CD8-positive, alpha-beta memory T cell (primary cell): Measurements from ENCODE around the gene LRRC71. TPM values are rescaled to one million over a fixed set of nuclear protein-coding genes. Genes with fewer than 3 reads are reported as not detected.

Experiments used
- CTCF ChIA-PET: fragments of 350-600 bp; sonication (Branson Sonifier 250); formaldehyde crosslinking; loops from one replicate; lab custom pipeline; 2021; ENCODE audit warnings: antibody characterized with exemption; lab: Charles Lee
- POLR2A ChIA-PET: fragments of 350-600 bp; sonication (Branson Sonifier 250); formaldehyde crosslinking; loops from one replicate; lab custom pipeline; 2021; ENCODE audit warnings: antibody characterized with exemption; lab: Charles Lee
- DNase-seq, 5 donors: peaks; one replicate each; pipeline versions ENCODE4 v3.0.0 to v3.0.0-alpha.2; 2020 to 2022; ENCODE audit warnings: mixed read lengths in 1 of 5
- H3K27ac ChIP-seq: one replicate; pipeline ENCODE4 v1.7.0; 2013; ENCODE audit warnings: low read depth, mild to moderate bottlenecking, low read length, moderate library complexity
- H3K27me3 ChIP-seq: 2 replicates; pipeline ENCODE4 v1.7.0; 2013; ENCODE audit warnings: low read length, mild to moderate bottlenecking; ENCODE audit not compliant: insufficient read depth, poor library complexity, severe bottlenecking
- H3K36me3 ChIP-seq: 2 replicates; pipeline ENCODE4 v1.7.0; 2013; ENCODE audit warnings: mild to moderate bottlenecking, low read length, moderate library complexity; ENCODE audit not compliant: insufficient read depth
- H3K4me1 ChIP-seq: 2 replicates; pipeline ENCODE4 v1.7.0; 2013; ENCODE audit warnings: mild to moderate bottlenecking, low read length, moderate library complexity; ENCODE audit not compliant: insufficient read depth
- H3K4me3 ChIP-seq: 2 replicates; pipeline ENCODE4 v1.7.0; 2013; ENCODE audit warnings: mild to moderate bottlenecking, low read length
- H3K9me3 ChIP-seq: 2 replicates; pipeline ENCODE4 v1.7.0; 2013; ENCODE audit warnings: mild to moderate bottlenecking, low read length
- H3K27ac Mint-ChIP-seq, 8 donors: one replicate each; pipeline ENCODE4 v1.8.0; 2020 to 2021; ENCODE audit warnings: mixed read lengths in 8 of 8, mild to moderate bottlenecking in 6 of 8, inconsistent platforms in 3 of 8, moderate library complexity in 3 of 8
- H3K27me3 Mint-ChIP-seq, 2 donors: one replicate each; pipeline ENCODE4 v1.8.0; 2020 to 2021; ENCODE audit warnings: mixed read lengths in 2 of 2, mild to moderate bottlenecking in 1 of 2, moderate library complexity in 1 of 2
- H3K36me3 Mint-ChIP-seq, 3 donors: one replicate each; pipeline ENCODE4 v1.8.0; 2020 to 2021; ENCODE audit warnings: mixed read lengths in 3 of 3, inconsistent platforms in 1 of 3, mild to moderate bottlenecking in 1 of 3
- H3K4me1 Mint-ChIP-seq, 3 donors: one replicate each; pipeline ENCODE4 v1.8.0; 2020 to 2021; ENCODE audit warnings: mixed read lengths in 3 of 3, inconsistent platforms in 1 of 3, mild to moderate bottlenecking in 1 of 3
- H3K4me3 Mint-ChIP-seq, 7 donors: one replicate each; pipeline ENCODE4 v1.8.0; 2020 to 2021; ENCODE audit warnings: mixed read lengths in 7 of 7, mild to moderate bottlenecking in 6 of 7, moderate library complexity in 4 of 7, inconsistent platforms in 2 of 7
- H3K9me3 Mint-ChIP-seq, 5 donors: one replicate each; pipeline ENCODE4 v1.8.0; 2020 to 2022; ENCODE audit warnings: mixed read lengths in 5 of 5, mild to moderate bottlenecking in 3 of 5, moderate library complexity in 2 of 5, inconsistent platforms in 1 of 5
- polyA plus RNA-seq: library from polyadenylated mRNA; unstranded; fragments of 300-500 nt; fragmentation: Illumina TruSeq; gene quantifications from one replicate; pipeline ENCODE4 v1.2.3, GENCODE V29; 2021
- total RNA-seq, 2 experiments: library from RNA; stranded (reverse); gene quantifications; one replicate each; pipeline ENCODE4 v1.2.3, GENCODE V29; 2021

Gene LRRC71
- total and polyA plus RNA-seq, 3 experiments from 2014 or later, result not detected

GRCh38 chr1:156893048-156893953, 27.1 kb upstream of the LRRC71 start, which contains the start of gene PEAR1:
Gene PEAR1 (plus strand): TSS chr1:156893718. CDS start chr1:156903927, 10,209 bp downstream.
- no peaks in the 10 kb centered on the region for H3K9me3 Mint-ChIP-seq
- H3K4me1 Mint-ChIP-seq, result peaks cover 15 to 21% (median 16%) of the 10 kb centered on the region in 3 donors
- POLR2A ChIA-PET, result interaction anchor here (0.5 to 0.6 kb wide), 2 partner anchors 85 to 529 kb away, joined by 3 read pairs; no protein-coding TSS in a partner anchor

GRCh38 chr1:156894001-156894400, 26.4 kb upstream of the LRRC71 start:
- no peak for DNase-seq
- H3K4me3 ChIP-seq, result no peak overlapping the region
- H3K4me3 Mint-ChIP-seq, result peak overlapping the region in 3 of 7 donors; percentile 27 to 40 (median 39)
- no peaks in the 10 kb centered on the region for H3K9me3 Mint-ChIP-seq
- CTCF ChIA-PET, result interaction anchor here (1.2 to 1.6 kb wide), 2 partner anchors 34 to 48 kb away, joined by 3 to 4 read pairs; no protein-coding TSS in a partner anchor
- no peak overlapping the region for H3K27ac ChIP-seq
- peaks cover 55 to 72% of the 10 kb centered on the region in 2 donors for H3K27me3 Mint-ChIP-seq
- peaks cover 15 to 26% (median 16%) of the 10 kb centered on the region in 3 donors for H3K4me1 Mint-ChIP-seq
- H3K27me3 ChIP-seq, result peaks cover 3% of the 10 kb centered on the region
- no peaks in the 10 kb centered on the region for H3K9me3 ChIP-seq
- H3K27ac Mint-ChIP-seq, result no peak overlapping the region
- H3K36me3 Mint-ChIP-seq, result peaks cover 0 to 3% (median 2%) of the 10 kb centered on the region in 3 donors
- no peaks in the 10 kb centered on the region for H3K36me3 ChIP-seq
- H3K4me1 ChIP-seq, result peaks cover 21% of the 10 kb centered on the region
- POLR2A ChIA-PET, result no interaction called here

More at GRCh38 chr1:156893048-156893953, 27.1 kb upstream of the LRRC71 start, which contains the start of gene PEAR1:
- peaks cover 49 to 69% of the 10 kb centered on the region in 2 donors for H3K27me3 Mint-ChIP-seq
- CTCF ChIA-PET, result interaction anchor here (1.1 to 4.9 kb wide), 8 partner anchors 8 to 204 kb away, joined by 3 to 32 read pairs (median 3); partner anchors contain the start of gene NTRK1
- peak within 1 kb of the TSS in 1 of 8 donors; percentile 63 for H3K27ac Mint-ChIP-seq
- no peaks in the 10 kb centered on the region for H3K36me3 ChIP-seq
- peaks cover 3% of the 10 kb centered on the region for H3K27me3 ChIP-seq
- H3K4me3 Mint-ChIP-seq, result peak within 1 kb of the TSS; percentile 40 to 83 (median 72)
- no peaks in the 10 kb centered on the region for H3K9me3 ChIP-seq
- DNase-seq, result no peak
- H3K27ac ChIP-seq, result peak within 1 kb of the TSS; percentile 9
- peak within 1 kb of the TSS; percentile 20 for H3K4me3 ChIP-seq
- H3K4me1 ChIP-seq, result peaks cover 18% of the 10 kb centered on the region
- peaks cover 0 to 3% (median 3%) of the 10 kb centered on the region in 3 donors for H3K36me3 Mint-ChIP-seq

GRCh38 chr1:156894711-156895454, 25.5 kb upstream of the LRRC71 start:
- CTCF ChIA-PET, result interaction anchor here (1.0 to 1.6 kb wide), 4 partner anchors 33 to 205 kb away, joined by 3 to 4 read pairs (median 4); no protein-coding TSS in a partner anchor
- H3K4me1 ChIP-seq, result peaks cover 21% of the 10 kb centered on the region
- H3K36me3 Mint-ChIP-seq, result peaks cover 0 to 3% (median 2%) of the 10 kb centered on the region in 3 donors
- peaks cover 3% of the 10 kb centered on the region for H3K27me3 ChIP-seq
- no peak overlapping the region for H3K27ac Mint-ChIP-seq
- H3K9me3 Mint-ChIP-seq, result no peaks in the 10 kb centered on the region
- H3K4me3 Mint-ChIP-seq, result no peak overlapping the region
- POLR2A ChIA-PET, result no interaction called here
- DNase-seq, result peak in 1 of 5 donors; percentile 8
- H3K36me3 ChIP-seq, result no peaks in the 10 kb centered on the region
- peak overlapping the region; percentile 38 for H3K27ac ChIP-seq
- H3K4me1 Mint-ChIP-seq, result peaks cover 15 to 26% (median 16%) of the 10 kb centered on the region in 3 donors
- H3K27me3 Mint-ChIP-seq, result peaks cover 57 to 70% of the 10 kb centered on the region in 2 donors
- no peak overlapping the region for H3K4me3 ChIP-seq
- no peaks in the 10 kb centered on the region for H3K9me3 ChIP-seq

GRCh38 chr1:156895455-156895812, 25.0 kb upstream of the LRRC71 start:
- Histone ChIP-seq H3K36me3 (no peaks in the 10 kb centered on the region), H3K4me3 (no peak overlapping the region), H3K4me1 (peaks cover 21% of the 10 kb centered on the region), H3K27ac (peak overlapping the region; percentile 38), H3K27me3 (peaks cover 3% of the 10 kb centered on the region), H3K9me3 (no peaks in the 10 kb centered on the region)
- Mint-ChIP-seq H3K27me3 (peaks cover 53 to 70% of the 10 kb centered on the region in 2 donors), H3K4me3 (no peak overlapping the region), H3K9me3 (no peaks in the 10 kb centered on the region), H3K4me1 (peaks cover 12 to 26% (median 13%) of the 10 kb centered on the region in 3 donors), H3K36me3 (peaks cover 0 to 3% (median 2%) of the 10 kb centered on the region in 3 donors), H3K27ac (no peak overlapping the region)
- POLR2A ChIA-PET, result no interaction called here
- DNase-seq, result no peak
- CTCF ChIA-PET, result interaction anchor here (1.4 kb wide), 1 partner anchor 206 kb away, joined by 4 read pairs; no protein-coding TSS in a partner anchor

GRCh38 chr1:156895927-156896326, 24.5 kb upstream of the LRRC71 start:
- Mint-ChIP-seq H3K36me3 (peaks cover 0 to 3% (median 2%) of the 10 kb centered on the region in 3 donors), H3K4me1 (peaks cover 12 to 26% (median 13%) of the 10 kb centered on the region in 3 donors), H3K27ac (no peak overlapping the region), H3K9me3 (no peaks in the 10 kb centered on the region), H3K27me3 (peaks cover 53 to 71% of the 10 kb centered on the region in 2 donors), H3K4me3 (no peak overlapping the region)
- no peak overlapping the region for H3K4me3 ChIP-seq
- H3K36me3 ChIP-seq, result no peaks in the 10 kb centered on the region
- H3K4me1 ChIP-seq, result peaks cover 21% of the 10 kb centered on the region
- peaks cover 3% of the 10 kb centered on the region for H3K27me3 ChIP-seq
- ChIA-PET CTCF (interaction anchor here (1.4 kb wide), 1 partner anchor 206 kb away, joined by 4 read pairs; no protein-coding TSS in a partner anchor), POLR2A (no interaction called here)
- no peaks in the 10 kb centered on the region for H3K9me3 ChIP-seq
- H3K27ac ChIP-seq, result no peak overlapping the region
- DNase-seq, result no peak

- H3K27ac ChIP-seq, result no peak overlapping the region
- H3K27me3 ChIP-seq, result peaks cover 3% of the 10 kb centered on the region
- no peaks in the 10 kb centered on the region for H3K9me3 ChIP-seq
- no peak overlapping the region for H3K4me3 Mint-ChIP-seq
- peaks cover 48 to 68% of the 10 kb centered on the region in 2 donors for H3K27me3 Mint-ChIP-seq
- no peaks in the 10 kb centered on the region for H3K9me3 Mint-ChIP-seq
- H3K27ac Mint-ChIP-seq, result no peak overlapping the region
- POLR2A ChIA-PET, result no interaction called here
- peaks cover 0 to 3% (median 2%) of the 10 kb centered on the region in 3 donors for H3K36me3 Mint-ChIP-seq
- peaks cover 10 to 25% (median 13%) of the 10 kb centered on the region in 3 donors for H3K4me1 Mint-ChIP-seq
- no peak for DNase-seq
- H3K36me3 ChIP-seq, result no peaks in the 10 kb centered on the region
- no peak overlapping the region for H3K4me3 ChIP-seq
- peaks cover 21% of the 10 kb centered on the region for H3K4me1 ChIP-seq
- CTCF ChIA-PET, result no interaction called here
Measured at GRCh38 chr1:156896490-156897033, 23.9 kb upstream of the LRRC71 start.

GRCh38 chr1:156897078-156897825, 23.2 kb upstream of the LRRC71 start:
- DNase-seq, result no peak
- H3K4me1 Mint-ChIP-seq, result peaks cover 3 to 19% (median 8%) of the 10 kb centered on the region in 3 donors
- H3K4me3 ChIP-seq, result no peak overlapping the region
- H3K4me3 Mint-ChIP-seq, result peak overlapping the region in 2 of 7 donors; percentile 28 to 45
- H3K36me3 ChIP-seq, result no peaks in the 10 kb centered on the region
- H3K27me3 Mint-ChIP-seq, result peaks cover 41 to 66% of the 10 kb centered on the region in 2 donors
- ChIA-PET POLR2A (no interaction called here), CTCF (interaction anchor here (0.7 kb wide), 1 partner anchor 31 kb away, joined by 3 read pairs; no protein-coding TSS in a partner anchor)
- peak overlapping the region in 1 of 8 donors; percentile 89 for H3K27ac Mint-ChIP-seq
- peaks cover 0 to 3% (median 2%) of the 10 kb centered on the region in 3 donors for H3K36me3 Mint-ChIP-seq
- peaks cover 3% of the 10 kb centered on the region for H3K27me3 ChIP-seq
- no peak overlapping the region for H3K27ac ChIP-seq
- no peaks in the 10 kb centered on the region for H3K9me3 ChIP-seq
- H3K4me1 ChIP-seq, result peaks cover 16% of the 10 kb centered on the region
- H3K9me3 Mint-ChIP-seq, result no peaks in the 10 kb centered on the region
